Measurements from ENCODE around the gene CLEC18A. TPM values are rescaled to one million over a fixed set of nuclear protein-coding genes. Genes with fewer than 3 reads are reported as not detected.
"Not testable (repeated sequence)": the region's sequence is repeated elsewhere in the genome, so short reads cannot be mapped to it uniquely, and the experiment has no call there.

The CLEC18A gene
- 0.09 TPM for polyA plus RNA-seq (2013, experiment 1 of 2; ENCODE audit: insufficient read length)
- not detected for polyA plus RNA-seq (2013, experiment 2 of 2; ENCODE audit: insufficient read length)

- not testable (repeated sequence) for DNase-seq
These were observed at the start of gene CLEC18A for GRCh38 chr16:69951017-69951671. TSS of gene CLEC18A (plus strand) at chr16:69951334. CDS start at chr16:69951367, 33 bp downstream.

DNA sequence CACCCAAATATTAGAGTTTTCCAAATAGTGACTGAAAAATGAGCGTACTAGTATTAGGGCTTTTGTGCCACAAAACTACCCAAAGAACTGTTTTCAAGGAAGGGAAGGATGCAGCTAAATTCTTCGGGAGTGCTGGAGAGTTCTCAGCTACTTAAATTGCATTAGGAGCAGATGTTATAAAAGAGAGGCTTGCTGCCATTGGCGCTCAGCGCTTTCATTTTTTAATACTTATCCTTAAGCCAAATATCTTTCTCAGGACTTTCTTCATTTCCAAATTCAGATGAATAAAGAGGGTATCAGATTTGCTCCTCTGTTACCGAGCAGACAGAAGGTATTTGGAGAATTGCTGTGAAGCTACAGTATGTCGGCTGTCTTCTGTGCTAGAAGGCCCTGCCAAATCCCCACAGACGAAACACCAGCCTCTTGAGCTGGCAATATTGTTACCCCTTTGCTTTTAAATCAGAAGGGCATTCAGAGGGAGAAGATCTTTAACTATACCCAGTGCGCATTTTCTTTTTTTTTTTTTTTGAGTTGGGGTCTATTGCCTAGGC, 47.2 kb upstream of the CLEC18A start:
- DNase-seq, result no peak

- DNase-seq, result no peak
These were observed 46.5 kb upstream of the CLEC18A start for GRCh38 chr16:69904495-69905170.

DNA sequence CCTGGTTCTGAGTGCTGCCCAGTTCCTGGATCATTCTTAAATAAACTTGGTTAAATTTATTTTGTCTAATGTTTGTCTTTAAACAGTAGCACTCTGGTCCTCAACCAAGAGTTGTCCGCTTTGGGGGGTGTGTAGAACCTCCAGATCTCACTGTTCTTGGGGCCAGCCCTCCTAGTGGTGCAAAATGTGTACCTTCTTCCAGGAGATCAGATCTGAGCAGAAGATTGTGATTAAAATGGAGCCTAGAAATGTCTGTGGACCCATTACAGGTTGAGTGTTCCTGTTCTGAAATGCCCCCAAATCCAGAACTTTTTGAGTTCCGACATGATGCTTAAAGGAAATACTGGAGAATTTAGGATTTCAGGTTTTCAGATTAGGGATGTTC, 46.0 kb upstream of the CLEC18A start:
- DNase-seq, result no peak

DNA sequence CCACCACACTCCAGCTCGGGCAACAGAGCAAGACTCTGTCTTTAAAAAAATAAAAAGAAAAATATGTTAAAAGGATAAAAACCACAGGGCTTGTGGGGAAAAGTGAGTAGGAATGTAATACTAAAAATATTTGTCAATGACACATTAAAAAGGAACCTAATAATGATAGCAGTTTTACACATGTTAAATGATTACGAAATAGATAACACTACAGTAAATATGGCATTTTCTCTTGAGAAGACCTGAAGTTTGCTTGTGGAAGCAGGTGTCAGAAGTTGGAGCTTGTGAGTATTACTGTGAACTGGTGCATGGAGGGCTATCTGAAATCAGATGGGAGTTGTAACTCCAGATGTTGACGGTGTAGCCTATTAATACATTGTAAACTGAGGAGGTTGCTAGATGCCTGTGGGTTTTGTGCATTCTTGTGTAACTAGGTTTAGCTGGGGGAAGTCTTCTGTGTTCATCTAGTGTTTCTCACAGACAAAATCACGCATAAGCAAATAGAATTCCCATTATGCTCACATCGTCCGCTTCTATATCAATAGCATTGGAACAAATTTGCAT, 44.2 kb upstream of the CLEC18A start:
- DNase-seq, result peak; percentile 81

DNA sequence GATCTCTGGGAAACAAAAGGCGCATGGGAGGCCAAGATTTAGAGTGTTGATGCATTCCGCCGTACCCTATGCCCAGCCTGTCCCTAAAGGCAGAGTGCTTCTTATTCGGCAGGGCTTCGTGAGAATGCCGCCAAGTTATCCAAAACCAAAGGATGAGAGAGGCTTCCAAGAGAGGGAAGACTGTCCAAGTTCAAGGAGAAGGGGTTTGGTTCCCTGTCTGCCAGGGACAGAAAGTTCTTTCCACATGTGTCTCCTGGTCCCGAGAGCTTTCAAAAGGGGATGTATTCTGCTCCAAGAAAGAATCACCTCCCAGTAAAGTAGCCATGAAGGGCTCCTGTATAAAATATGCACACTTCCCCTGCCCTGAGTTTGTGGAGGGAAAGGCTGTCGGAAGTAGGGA, 42.1 kb upstream of the CLEC18A start:
- DNase-seq, result no peak

GRCh38 chr16:69909760-69910159, 41.4 kb upstream of the CLEC18A start:
- DNase-seq, result no peak

- DNase-seq, result no peak
These were observed 40.2 kb upstream of the CLEC18A start for GRCh38 chr16:69910964-69911363.

GRCh38 chr16:69916462-69916861, 34.7 kb upstream of the CLEC18A start:
- no peak for DNase-seq

DNA sequence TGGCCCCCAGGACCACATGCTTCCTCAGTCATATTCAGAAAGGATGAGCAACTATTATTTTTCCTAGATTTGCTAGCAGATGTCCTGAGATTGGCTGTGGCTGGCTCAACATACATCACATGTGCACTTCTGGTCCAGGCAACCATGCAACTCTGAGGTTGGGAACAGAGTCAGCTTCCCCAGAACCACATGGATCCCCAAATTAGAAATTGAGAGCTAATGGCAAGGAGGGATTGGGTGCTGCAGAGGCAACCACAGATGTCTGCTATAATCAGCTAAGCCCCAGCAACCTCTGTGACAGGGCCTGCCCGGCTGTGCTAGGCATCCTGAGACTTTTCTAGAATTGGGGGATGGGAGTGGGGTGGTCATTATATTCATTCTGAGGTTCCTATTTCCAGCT, 33.8 kb upstream of the CLEC18A start:
- DNase-seq, result no peak

DNA sequence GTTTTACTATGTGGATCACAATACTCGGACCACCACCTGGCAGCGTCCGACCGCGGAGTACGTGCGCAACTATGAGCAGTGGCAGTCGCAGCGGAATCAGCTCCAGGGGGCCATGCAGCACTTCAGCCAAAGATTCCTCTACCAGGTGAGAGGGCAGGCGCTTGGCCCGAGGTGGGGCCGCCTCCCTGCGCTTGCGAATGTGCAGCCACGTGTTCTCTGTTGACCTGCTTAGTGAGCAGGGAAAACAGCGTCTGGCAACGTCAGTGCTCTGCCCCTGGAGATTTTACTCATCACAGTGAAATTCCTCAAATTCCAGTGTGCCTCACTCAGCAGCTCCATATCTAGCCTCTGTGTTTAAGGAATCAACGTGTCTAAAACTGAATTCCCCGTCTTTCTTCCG, 33.4 kb upstream of the CLEC18A start:
- DNase-seq, result peak; percentile 95

DNA sequence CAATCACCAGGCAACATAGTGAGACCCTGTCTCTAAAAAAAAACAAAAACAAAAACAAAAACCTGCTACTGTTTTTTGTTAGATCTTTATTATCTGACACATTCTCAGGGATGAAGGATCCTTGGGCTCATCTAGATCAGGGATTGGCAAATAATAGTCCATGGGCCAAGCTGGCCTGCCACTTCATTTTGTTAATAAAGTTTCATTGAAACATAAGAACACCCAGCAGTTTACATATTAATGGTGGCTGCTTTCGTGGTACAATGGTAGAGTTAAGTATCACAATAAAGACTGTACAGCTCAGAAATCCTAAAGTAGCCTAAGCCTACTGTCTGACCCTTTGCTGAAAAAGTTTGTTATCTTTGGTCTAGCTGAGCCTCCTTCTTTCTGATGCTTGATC, 32.9 kb upstream of the CLEC18A start:
- DNase-seq, result no peak

DNA sequence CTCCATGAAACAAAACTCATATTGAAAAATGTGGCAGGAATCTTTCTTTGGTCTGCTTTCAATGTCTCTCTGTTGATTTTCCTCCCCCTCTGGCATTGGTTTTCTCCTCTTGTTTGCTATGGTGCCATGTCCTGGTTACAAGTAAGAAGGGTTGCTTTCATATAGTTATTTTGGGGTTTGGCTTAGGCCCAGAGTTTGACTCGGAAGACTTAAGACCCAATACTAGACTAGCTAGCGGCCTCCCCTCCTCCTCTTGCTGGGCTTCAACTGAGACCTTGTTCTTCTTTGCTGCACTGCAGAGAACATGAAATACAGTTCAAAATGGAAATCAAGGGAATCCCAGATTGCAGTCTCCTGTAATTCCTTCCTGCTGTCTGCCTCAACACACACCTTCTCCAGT, 30.0 kb upstream of the CLEC18A start:
- peak; percentile 32 for DNase-seq

DNA sequence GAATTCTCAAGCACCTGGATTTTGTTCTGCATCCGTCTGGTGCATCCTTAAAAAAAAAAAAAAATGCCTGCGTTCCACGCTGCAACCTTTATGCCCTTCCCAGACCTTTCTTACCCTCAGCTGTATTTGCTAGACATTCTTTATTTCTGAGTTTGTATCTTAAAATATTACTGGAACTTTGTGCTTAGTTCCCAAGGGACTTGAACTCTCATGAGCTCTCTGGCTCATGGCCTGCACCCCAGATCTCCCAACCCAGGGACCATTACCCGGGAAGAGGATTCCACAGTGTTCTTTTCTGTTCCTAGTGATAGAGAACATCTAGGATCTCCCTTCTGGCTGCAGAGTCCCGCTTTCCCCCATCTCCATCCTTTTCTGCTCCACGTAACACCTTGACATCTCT, 28.9 kb upstream of the CLEC18A start:
- no peak for DNase-seq

DNA sequence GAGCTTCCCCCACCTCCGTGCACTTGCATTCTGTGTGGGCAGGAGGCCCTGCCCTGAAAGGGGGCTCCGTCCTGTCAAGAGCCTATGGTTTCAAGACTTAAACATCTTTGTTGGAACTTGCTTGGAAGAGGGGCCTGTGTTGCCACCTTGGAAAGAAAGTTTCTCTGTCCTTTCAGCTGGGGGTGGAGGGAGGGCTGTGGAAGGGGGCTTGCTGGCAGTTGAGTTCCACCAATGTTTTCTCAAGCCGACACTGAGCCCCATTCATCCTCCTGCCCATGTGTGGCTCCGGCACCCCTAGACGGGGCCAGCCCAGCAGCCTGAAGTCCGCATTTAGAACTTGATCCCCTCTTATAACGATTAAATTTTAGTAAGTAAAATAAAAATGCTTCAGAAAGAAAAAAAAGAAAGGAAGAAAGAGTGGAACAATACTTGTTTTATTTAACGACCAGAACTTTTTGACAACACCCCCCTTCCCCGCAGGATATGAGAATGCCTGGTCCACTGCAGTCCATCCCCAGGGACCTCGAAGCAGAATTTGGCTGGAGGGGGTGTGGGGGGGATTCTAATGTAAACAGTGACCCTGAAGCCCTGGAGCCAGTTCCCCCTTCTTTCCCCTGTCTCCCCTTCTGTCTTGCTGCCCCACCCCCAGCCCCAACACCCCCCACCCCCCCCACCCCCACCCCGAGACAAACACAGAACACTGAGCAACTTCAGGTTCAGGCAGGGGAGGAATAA, 26.9 kb upstream of the CLEC18A start:
- DNase-seq, result no peak

GRCh38 chr16:69924777-69925191, 26.4 kb upstream of the CLEC18A start:
- DNase-seq, result peak; percentile 84

DNA sequence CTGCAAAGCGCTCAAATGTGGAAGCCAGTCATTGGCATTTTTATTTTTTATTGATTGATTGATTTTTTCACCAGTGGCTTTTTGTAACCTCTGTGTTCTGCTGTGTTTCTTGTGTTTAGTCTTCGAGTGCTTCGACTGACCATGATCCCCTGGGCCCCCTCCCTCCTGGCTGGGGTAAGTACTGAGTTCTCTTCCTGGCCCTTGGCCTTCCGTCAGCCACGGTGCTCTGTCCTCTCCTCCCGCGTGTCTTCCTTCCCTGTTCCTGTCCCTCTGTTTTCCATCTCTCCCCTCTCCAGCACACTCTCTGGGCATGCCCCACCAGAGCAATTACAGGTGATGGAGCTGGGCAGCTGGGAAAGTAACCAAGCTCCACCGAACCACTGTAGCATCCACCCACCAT, 25.8 kb upstream of the CLEC18A start:
- no peak for DNase-seq

DNA sequence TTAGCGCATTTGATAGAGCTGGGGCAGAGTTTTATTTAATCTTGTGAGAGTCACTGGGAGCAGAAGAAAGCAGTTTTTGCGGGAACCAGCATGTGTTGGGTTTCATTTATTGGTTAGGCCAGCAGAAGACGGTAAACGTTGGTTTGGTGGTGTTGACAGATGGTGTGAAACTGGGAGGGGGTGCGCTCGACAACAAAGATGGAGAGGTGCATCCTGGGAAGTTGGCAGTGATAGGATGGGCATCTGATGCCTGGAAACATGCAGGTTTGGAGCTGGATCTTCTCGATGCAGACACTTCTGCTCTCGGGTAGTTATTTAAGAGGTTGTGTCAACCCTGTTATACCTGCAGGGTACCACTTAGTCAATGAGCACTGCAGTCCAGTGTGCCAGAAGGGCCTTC, 24.9 kb upstream of the CLEC18A start:
- DNase-seq, result no peak

GRCh38 chr16:69927056-69927757, 23.9 kb upstream of the CLEC18A start:
- DNase-seq, result peak; percentile 51

DNA sequence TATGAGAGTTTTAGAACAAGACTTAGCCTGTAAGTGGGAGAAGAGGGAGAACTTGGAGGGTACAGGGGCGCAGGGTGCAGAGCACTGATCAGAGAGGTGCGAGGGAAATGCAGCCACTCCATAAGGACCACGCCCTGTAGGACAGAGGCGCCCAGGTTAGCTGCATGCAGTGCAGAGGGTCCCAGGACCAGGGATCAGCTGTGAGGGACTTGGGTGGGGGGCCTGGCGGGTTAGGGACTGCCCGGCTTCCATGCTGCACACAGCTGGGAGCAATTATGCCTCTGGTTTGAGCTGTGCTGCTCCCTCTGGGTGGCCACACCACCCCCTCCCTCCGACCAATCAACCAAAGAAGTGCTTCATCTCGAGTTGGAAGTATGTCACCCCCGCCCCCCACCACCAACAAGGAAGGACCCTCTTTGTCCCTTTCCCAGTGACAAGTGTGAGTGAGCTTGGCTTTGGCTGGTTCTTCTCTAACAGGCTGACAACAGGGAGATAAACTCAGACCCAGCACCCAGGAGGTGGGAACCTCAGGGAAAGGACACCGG, 22.2 kb upstream of the CLEC18A start:
- DNase-seq, result no peak

GRCh38 chr16:69929480-69929879, 21.7 kb upstream of the CLEC18A start:
- no peak for DNase-seq
